Kidney epithelial cell (primary cell): ENCODE data around the gene RCBTB1. TPM values are rescaled to one million over a fixed set of nuclear protein-coding genes. Genes with fewer than 3 reads are reported as not detected.
"Not testable (repeated sequence)": the region's sequence is repeated elsewhere in the genome, so short reads cannot be mapped to it uniquely, and the experiment has no call there.

Source experiments
- DNase-seq: peaks from one replicate; pipeline ENCODE4 v3.0.0-alpha.2; 2010; ENCODE audit warnings: low read depth
- H3K27me3 ChIP-seq: 2 replicates; pipeline ENCODE4 v1.6.0; 2011; ENCODE audit warnings: low read length; ENCODE audit not compliant: control insufficient read depth, insufficient read depth
- H3K36me3 ChIP-seq: 2 replicates; pipeline ENCODE4 v1.5.1; 2011; ENCODE audit warnings: low read length; ENCODE audit not compliant: control insufficient read depth, insufficient read depth
- H3K4me3 ChIP-seq: 2 replicates; pipeline ENCODE4 v1.5.1; 2011; ENCODE audit warnings: low read depth, mild to moderate bottlenecking, control low read depth, low read length
- CTCF ChIP-seq: IDR thresholded peaks from 2 replicates; pipeline ENCODE4 v1.5.1; 2011; ENCODE audit warnings: mild to moderate bottlenecking, moderate library complexity, low read length, control low read depth, inconsistent platforms; ENCODE audit not compliant: insufficient read depth, poor library complexity, severe bottlenecking
- total RNA-seq: library from RNA; depleted of rRNA; stranded (reverse); fragments of >200 nt; gene quantifications from 2 replicates; pipeline ENCODE4 v1.2.3, GENCODE V29; 2015

RCBTB1 gene
- total RNA-seq, 1 donor from 2014 or later = 22.6 TPM

GRCh38 chr13:49607761-49608160 is 22.4 kb upstream of the RCBTB1 start:
- no peak overlapping the region for H3K4me3 ChIP-seq
- H3K36me3 ChIP-seq = no peaks in the 10 kb centered on the region
- no peak for TF ChIP-seq CTCF
- no peak for DNase-seq
- H3K27me3 ChIP-seq = no peaks in the 10 kb centered on the region

GRCh38 chr13:49606747-49607648 is 21.6 kb upstream of the RCBTB1 start:
- no peaks in the 10 kb centered on the region for H3K36me3 ChIP-seq
- no peaks in the 10 kb centered on the region for H3K27me3 ChIP-seq
- no peak overlapping the region for H3K4me3 ChIP-seq
- peak; percentile 78 for TF ChIP-seq CTCF
- DNase-seq = peak; percentile 44

- Histone ChIP-seq H3K27me3 (no peaks in the 10 kb centered on the region), H3K4me3 (no peak overlapping the region), H3K36me3 (no peaks in the 10 kb centered on the region)
- no peak for TF ChIP-seq CTCF
- no peak for DNase-seq
These were observed 19.2 kb upstream of the RCBTB1 start for GRCh38 chr13:49604570-49604969.

- H3K36me3 ChIP-seq, DNase-seq, H3K27me3 ChIP-seq, H3K4me3 ChIP-seq: not testable (repeated sequence)
These were observed 17.3 kb upstream of the RCBTB1 start for GRCh38 chr13:49602615-49603014.

- no peak for DNase-seq
- H3K4me3 ChIP-seq = no peak overlapping the region
These were observed 16.6 kb upstream of the RCBTB1 start for GRCh38 chr13:49602005-49602404.

More at GRCh38 chr13:49602005-49602404, 16.6 kb upstream of the RCBTB1 start:
- no peak for TF ChIP-seq CTCF
- no peaks in the 10 kb centered on the region for H3K36me3 ChIP-seq
- no peaks in the 10 kb centered on the region for H3K27me3 ChIP-seq
